Stimulated activated CD4-positive, alpha-beta T cell treated with anti-CD3 and anti-CD28 coated beads, Interleukin-1b, Interleukin-23, amount 100 ng/mL, for 48 hours (primary cell): ENCODE measurements around the gene CSF1R.

ENCODE experiments used
- DNase-seq: peaks from one replicate; pipeline ENCODE4 v3.0.0-alpha.2; 2020

CSF1R gene

GRCh38 chr5:150022158-150022531, 64.2 kb downstream of the CSF1R start:
- no peak for DNase-seq

GRCh38 chr5:150021491-150022157, 64.7 kb downstream of the CSF1R start:
- no peak for DNase-seq

GRCh38 chr5:150020249-150020648, 66.1 kb downstream of the CSF1R start:
- DNase-seq = no peak

- DNase-seq = no peak
Measured at GRCh38 chr5:150017226-150018005, 68.9 kb downstream of the CSF1R start.

GRCh38 chr5:150016537-150016936, 69.8 kb downstream of the CSF1R start:
- no peak for DNase-seq

GRCh38 chr5:150015415-150015814, 70.9 kb downstream of the CSF1R start:
- no peak for DNase-seq

- DNase-seq = peak; percentile 19
Measured at GRCh38 chr5:150014456-150014855, 71.9 kb downstream of the CSF1R start.

- no peak for DNase-seq
Measured at GRCh38 chr5:150013931-150014330, 72.4 kb downstream of the CSF1R start.

GRCh38 chr5:150009671-150010387, 76.5 kb downstream of the CSF1R start:
- no peak for DNase-seq

- no peak for DNase-seq
Measured at GRCh38 chr5:150007050-150007449, 79.3 kb downstream of the CSF1R start.

GRCh38 chr5:150006318-150006717, 80.0 kb downstream of the CSF1R start:
- DNase-seq = no peak
